Endothelial cell of umbilical vein (primary cell): ENCODE measurements around the gene GMCL1. TPM values are rescaled to one million over a fixed set of nuclear protein-coding genes. Genes with fewer than 3 reads are reported as not detected.
"Not testable (repeated sequence)": the region's sequence is repeated elsewhere in the genome, so short reads cannot be mapped to it uniquely, and the experiment has no call there.

ENCODE experiments used
- BruUV-seq: library from RNA; stranded (reverse); fragments of 400-500 nt; replicated peaks from 2 replicates; lab custom pipeline; 2021; lab: Mats Ljungman, UMichigan
- CTCF ChIA-PET: fragments of 300-600, 350-600 bp; sonication (Branson Sonifier 250); formaldehyde crosslinking; loops from one replicate; lab custom pipeline; 2021; ENCODE audit warnings: antibody characterized with exemption, inconsistent platforms; lab: Charles Lee
- POLR2A ChIA-PET: fragments of 300-600, 350-600 bp; sonication (Branson Sonifier 250); formaldehyde crosslinking; loops from one replicate; lab custom pipeline; 2021; ENCODE audit warnings: antibody characterized with exemption, inconsistent platforms; lab: Charles Lee
- DNase-seq: peaks from one replicate; pipeline ENCODE4 v3.0.0-alpha.2; 2011; ENCODE audit warnings: low read depth, low spot score
- FAIRE-seq: peaks from 2 replicates; lab custom pipeline; 2011; peaks lifted over from hg19 to GRCh38; lab: Jason Lieb, UNC
- H2AFZ ChIP-seq: 2 replicates; pipeline ENCODE4 v1.6.0; 2012; ENCODE audit warnings: low read depth, low read length, control low read depth, inconsistent platforms
- H3K27ac ChIP-seq: 2 replicates; pipeline ENCODE4 v1.5.1; 2011; ENCODE audit warnings: low read depth, mild to moderate bottlenecking, control low read depth, low read length, moderate library complexity; ENCODE audit not compliant: insufficient read depth
- H3K27me3 ChIP-seq, 2 experiments: 2 replicates each; pipeline versions ENCODE4 v1.6.0 to v1.6.1; 2011; ENCODE audit warnings: low read length in 2 of 2, mixed read lengths in 1 of 2; ENCODE audit not compliant: control insufficient read depth in 2 of 2, insufficient read depth in 2 of 2
- H3K36me3 ChIP-seq, 2 experiments: 2 replicates in 1 of 2; 3 replicates in 1 of 2; pipeline ENCODE4 v1.5.1; 2011; ENCODE audit warnings: low read length in 2 of 2, mild to moderate bottlenecking in 1 of 2, moderate library complexity in 1 of 2; ENCODE audit not compliant: control insufficient read depth in 2 of 2, insufficient read depth in 2 of 2; ENCODE audit errors: extremely low read depth in 1 of 2
- H3K4me1 ChIP-seq: 3 replicates; pipeline ENCODE4 v1.5.1; 2011; ENCODE audit warnings: mild to moderate bottlenecking, low read length; ENCODE audit not compliant: control insufficient read depth, insufficient read depth; ENCODE audit errors: extremely low read depth
- H3K4me2 ChIP-seq: 2 replicates; pipeline ENCODE4 v1.6.1; 2011; ENCODE audit warnings: low read length, control low read depth, mixed read lengths; ENCODE audit not compliant: insufficient read depth
- H3K4me3 ChIP-seq, 3 experiments: fragments of 200-600 bp in 1 of 3; sonication (generic), shearing (Covaris generic) in 1 of 3; replicated peaks in 1 of 3; 2 replicates each; pipeline ENCODE4 v1.5.1; 2011 to 2016; ENCODE audit warnings: control low read depth in 3 of 3, low read length in 3 of 3, mild to moderate bottlenecking in 2 of 3, inconsistent platforms in 1 of 3, low read depth in 1 of 3, moderate library complexity in 1 of 3; ENCODE audit not compliant: insufficient read depth in 1 of 3
- H3K79me2 ChIP-seq: 2 replicates; pipeline ENCODE4 v1.6.0; 2012; ENCODE audit warnings: low read length, inconsistent platforms; ENCODE audit not compliant: control insufficient read depth, insufficient read depth
- H3K9ac ChIP-seq: replicated peaks from 2 replicates; pipeline ENCODE3; 2011; ENCODE audit warnings: low read length, control low read depth; ENCODE audit not compliant: insufficient read depth; ENCODE audit errors: extremely low read depth
- H3K9me1 ChIP-seq: replicated peaks from 3 replicates; pipeline ENCODE4 v1.6.0; 2011; ENCODE audit warnings: mild to moderate bottlenecking, low read length; ENCODE audit not compliant: control insufficient read depth, insufficient read depth; ENCODE audit errors: extremely low read depth
- H3K9me3 ChIP-seq: replicated peaks from 2 replicates; pipeline ENCODE4 v1.5.1; 2012; ENCODE audit warnings: low read length, inconsistent platforms; ENCODE audit not compliant: control insufficient read depth, insufficient read depth
- H4K20me1 ChIP-seq: replicated peaks from 2 replicates; pipeline ENCODE3; 2011; ENCODE audit warnings: mild to moderate bottlenecking, low read length; ENCODE audit not compliant: control insufficient read depth, insufficient read depth; ENCODE audit errors: extremely low read depth
- EZH2 ChIP-seq: IDR thresholded peaks from 2 replicates; pipeline ENCODE4 v1.6.1; 2012; ENCODE audit warnings: borderline replicate concordance, low read depth, mild to moderate bottlenecking, moderate library complexity, low read length, inconsistent platforms; ENCODE audit not compliant: severe bottlenecking
- FOS ChIP-seq: IDR thresholded peaks from 2 replicates; pipeline ENCODE4 v1.6.1; 2011; ENCODE audit warnings: mild to moderate bottlenecking, low read length, moderate library complexity, borderline replicate concordance; ENCODE audit not compliant: insufficient read depth
- GATA2 ChIP-seq: IDR thresholded peaks from 2 replicates; pipeline ENCODE4 v1.7.0; 2011; ENCODE audit warnings: low read depth, mild to moderate bottlenecking, moderate library complexity, mixed read lengths, low read length; ENCODE audit not compliant: insufficient read length, insufficient read depth
- JUN ChIP-seq: IDR thresholded peaks from 2 replicates; pipeline ENCODE4 v1.6.1; 2011; ENCODE audit warnings: borderline replicate concordance, low read depth; ENCODE audit not compliant: insufficient read length, insufficient read depth
- MAX ChIP-seq: IDR thresholded peaks from 2 replicates; pipeline ENCODE4 v1.6.1; 2011; ENCODE audit not compliant: insufficient read depth, insufficient read length
- MYC ChIP-seq: IDR thresholded peaks from one replicate; pipeline ENCODE4 v1.6.1; 2011; ENCODE audit warnings: mild to moderate bottlenecking, low read depth, low read length
- POLR2A ChIP-seq: IDR thresholded peaks from 2 replicates; pipeline ENCODE4 v1.6.1; 2012; ENCODE audit warnings: low read depth, mild to moderate bottlenecking, control low read depth, low read length
- dilution Hi-C: fragments of 300-500 bp; cut with MboI; formaldehyde crosslinking; loops from one replicate; pipeline ENCODE4 v1.15.0; 2019; ENCODE audit warnings: low sequenced_read_pairs; ENCODE audit not compliant: extremely low pct_ligation_motif_present
- intact Hi-C: fragments of 100-400 bp; cut with micrococcal nuclease; formaldehyde crosslinking; loops from one replicate; pipeline ENCODE4 v1.10.0; 2022
- polyA plus RNA-seq, 4 experiments: library from polyadenylated mRNA; depleted of rRNA in 3 of 4; stranded (reverse) in 3 of 4; unstranded in 1 of 4; fragments of >200 nt; gene quantifications; 2 replicates each; pipeline versions ENCODE4 v1.2.1 to v1.2.3, GENCODE V29; 2011 to 2012; ENCODE audit warnings: missing spikeins in 1 of 4
- total RNA-seq: library from RNA; stranded (reverse); gene quantifications from 2 replicates; pipeline ENCODE4 v1.2.3, GENCODE V29; 2021

The GMCL1 gene
- total and polyA plus RNA-seq, 2 donors (not counting 3 experiments of a cell fraction or from before 2014, with no cell fraction given): 4.2 to 14.6 TPM

GRCh38 chr2:69798909-69799526, 30.4 kb upstream of the GMCL1 start:
- intact Hi-C loops: no loop called here
- Histone ChIP-seq H3K27ac (peak overlapping the region; percentile 69), H3K4me1 (peaks cover 20% of the 10 kb centered on the region), H3K9me1 (no peaks in the 10 kb centered on the region), H3K9me3 (no peaks in the 10 kb centered on the region), H3K27me3 (no peaks in the 10 kb centered on the region), H3K79me2 (no peaks in the 10 kb centered on the region), H3K4me2 (peak overlapping the region; percentile 79), H3K36me3 (no peaks in the 10 kb centered on the region), H3K9ac (peak overlapping the region; percentile 69), H2AFZ (peak overlapping the region; percentile 80), H4K20me1 (no peaks in the 10 kb centered on the region), H3K4me3 (peak overlapping the region in 2 of 3 experiments; percentile 2 to 61)
- CTCF ChIA-PET: interaction anchor here (0.7 to 11.1 kb wide), 6 partner anchors 9 to 74 kb away, joined by 3 to 106 read pairs (median 9); partner anchors contain the start of gene GMCL1
- no TSS peak for BruUV-seq
- dilution Hi-C loops: no loop called here
- POLR2A ChIA-PET: interaction anchor here (1.0 kb wide), 1 partner anchor 448 kb away, joined by 3 read pairs; no protein-coding TSS in a partner anchor
- TF ChIP-seq GATA2: no peak
- FAIRE-seq (no peak), DNase-seq (peak; percentile 77)

- Histone ChIP-seq H3K27ac (no peak overlapping the region), H3K4me3 (no peak overlapping the region), H3K4me1 (peaks cover 26% of the 10 kb centered on the region), H3K79me2 (no peaks in the 10 kb centered on the region), H3K36me3 (peaks cover 0 to 3% of the 10 kb centered on the region in 2 experiments), H2AFZ (no peak overlapping the region), H3K9me3 (no peaks in the 10 kb centered on the region), H3K27me3 (no peaks in the 10 kb centered on the region), H3K4me2 (no peak overlapping the region), H3K9me1 (no peaks in the 10 kb centered on the region), H3K9ac (no peak overlapping the region), H4K20me1 (no peaks in the 10 kb centered on the region)
- DNase-seq (no peak), FAIRE-seq (no peak)
- intact Hi-C loops: no loop called here
- ChIA-PET CTCF (interaction anchor here (2.0 to 11.1 kb wide), 2 partner anchors 15 to 77 kb away, joined by 9 to 106 read pairs; no protein-coding TSS in a partner anchor), POLR2A (no interaction called here)
- dilution Hi-C loops: no loop called here
- TF ChIP-seq MYC: no peak
- no peak for TF ChIP-seq MAX
- no peak for TF ChIP-seq FOS
- TF ChIP-seq GATA2: no peak
- no peak for TF ChIP-seq POLR2A
- no peak for TF ChIP-seq JUN
- no peak for TF ChIP-seq EZH2
- no TSS peak for BruUV-seq
Measured at GRCh38 chr2:69801745-69802290, 27.6 kb upstream of the GMCL1 start.

GRCh38 chr2:69802781-69803367, 26.6 kb upstream of the GMCL1 start:
- intact Hi-C loops, dilution Hi-C loops: not testable (repeated sequence)

More at GRCh38 chr2:69802781-69803367, 26.6 kb upstream of the GMCL1 start:
- H3K9me1 ChIP-seq, BruUV-seq, H3K36me3 ChIP-seq, POLR2A ChIA-PET, DNase-seq, H3K9ac ChIP-seq, H3K9me3 ChIP-seq, H3K79me2 ChIP-seq, H3K4me3 ChIP-seq, H3K27me3 ChIP-seq, FAIRE-seq, H4K20me1 ChIP-seq, H2AFZ ChIP-seq, H3K4me2 ChIP-seq, H3K27ac ChIP-seq: not testable (repeated sequence)
- CTCF ChIA-PET: interaction anchor here (0.7 to 11.1 kb wide), 4 partner anchors 14 to 78 kb away, joined by 3 to 106 read pairs (median 7); no protein-coding TSS in a partner anchor
- H3K4me1 ChIP-seq: peaks cover 23% of the 10 kb centered on the region
